Muscle of arm (tissue), 14 donors: ENCODE measurements around the gene SLC25A53. TPM values are rescaled to one million over a fixed set of nuclear protein-coding genes. Genes with fewer than 3 reads are reported as not detected.

ENCODE experiments used
- DNase-seq: peaks from one replicate; pipeline ENCODE4 v3.0.0-alpha.2; 2013
- long read RNA-seq, 11 donors: transcript quantifications; one replicate each; lab custom pipeline, GENCODE V29; 2026
- polyA plus RNA-seq, 12 donors: library from polyadenylated mRNA; unstranded; fragments of 120-200 nt; gene quantifications; one replicate each; pipeline ENCODE4 v1.2.1, GENCODE V29; 2013; ENCODE audit not compliant: insufficient read length in 12 of 12

The SLC25A53 gene, protein sequence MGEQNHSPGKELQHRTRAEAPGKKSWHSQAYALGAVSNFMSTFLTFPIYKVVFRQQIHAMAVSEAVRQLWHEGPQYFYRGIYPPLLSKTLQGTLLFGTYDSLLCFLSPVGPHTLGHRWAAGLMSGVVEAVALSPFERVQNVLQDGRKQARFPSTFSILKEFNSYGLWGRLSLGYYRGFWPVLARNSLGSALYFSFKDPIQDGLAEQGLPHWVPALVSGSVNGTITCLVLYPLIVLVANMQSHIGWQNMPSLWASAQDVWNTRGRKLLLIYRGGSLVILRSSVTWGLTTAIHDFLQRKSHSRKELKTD
- polyA plus RNA-seq, result 10 to 100 TPM in 1 of 12 donors, 1 to 10 TPM in 9, not detected in 2; 4.9 to 10.9 (median 6.9) TPM
- long read RNA-seq, donor 1, partial matches to known transcripts, result 0 of 2 reads
- long read RNA-seq, donor 1, other reads (novel, unspliced or antisense), result 0 of 2 reads
- long read RNA-seq, donor 2, partial matches to known transcripts, result 0 of 2 reads
- long read RNA-seq, donor 2, other reads (novel, unspliced or antisense), result 0 of 2 reads
- long read RNA-seq, donor 3, partial matches to known transcripts, result 0 of 3 reads
- long read RNA-seq, donor 3, other reads (novel, unspliced or antisense), result 0 of 3 reads
- long read RNA-seq, donor 4, partial matches to known transcripts, result 0 of 1 reads
- long read RNA-seq, donor 4, other reads (novel, unspliced or antisense), result 0 of 1 reads
- long read RNA-seq, donor 5, transcript SLC25A53-201 (2 exons, 731 nt), result major isoform, 6 of 14 reads
- long read RNA-seq, donor 5, partial matches to known transcripts, result 8 of 14 reads
- long read RNA-seq, donor 5, other reads (novel, unspliced or antisense), result 0 of 14 reads
- long read RNA-seq, donor 6, result 0 reads
- long read RNA-seq, donor 7, partial matches to known transcripts, result 0 of 3 reads
- long read RNA-seq, donor 7, other reads (novel, unspliced or antisense), result 0 of 3 reads
- long read RNA-seq, donor 8, partial matches to known transcripts, result 0 of 2 reads
- long read RNA-seq, donor 8, other reads (novel, unspliced or antisense), result 0 of 2 reads
- long read RNA-seq, donor 9, partial matches to known transcripts, result 8 of 8 reads
- long read RNA-seq, donor 9, other reads (novel, unspliced or antisense), result 0 of 8 reads
- long read RNA-seq, donor 10, partial matches to known transcripts, result 0 of 4 reads
- long read RNA-seq, donor 10, other reads (novel, unspliced or antisense), result 0 of 4 reads
- long read RNA-seq, donor 11, partial matches to known transcripts, result 0 of 1 reads
- long read RNA-seq, donor 11, other reads (novel, unspliced or antisense), result 0 of 1 reads

DNA sequence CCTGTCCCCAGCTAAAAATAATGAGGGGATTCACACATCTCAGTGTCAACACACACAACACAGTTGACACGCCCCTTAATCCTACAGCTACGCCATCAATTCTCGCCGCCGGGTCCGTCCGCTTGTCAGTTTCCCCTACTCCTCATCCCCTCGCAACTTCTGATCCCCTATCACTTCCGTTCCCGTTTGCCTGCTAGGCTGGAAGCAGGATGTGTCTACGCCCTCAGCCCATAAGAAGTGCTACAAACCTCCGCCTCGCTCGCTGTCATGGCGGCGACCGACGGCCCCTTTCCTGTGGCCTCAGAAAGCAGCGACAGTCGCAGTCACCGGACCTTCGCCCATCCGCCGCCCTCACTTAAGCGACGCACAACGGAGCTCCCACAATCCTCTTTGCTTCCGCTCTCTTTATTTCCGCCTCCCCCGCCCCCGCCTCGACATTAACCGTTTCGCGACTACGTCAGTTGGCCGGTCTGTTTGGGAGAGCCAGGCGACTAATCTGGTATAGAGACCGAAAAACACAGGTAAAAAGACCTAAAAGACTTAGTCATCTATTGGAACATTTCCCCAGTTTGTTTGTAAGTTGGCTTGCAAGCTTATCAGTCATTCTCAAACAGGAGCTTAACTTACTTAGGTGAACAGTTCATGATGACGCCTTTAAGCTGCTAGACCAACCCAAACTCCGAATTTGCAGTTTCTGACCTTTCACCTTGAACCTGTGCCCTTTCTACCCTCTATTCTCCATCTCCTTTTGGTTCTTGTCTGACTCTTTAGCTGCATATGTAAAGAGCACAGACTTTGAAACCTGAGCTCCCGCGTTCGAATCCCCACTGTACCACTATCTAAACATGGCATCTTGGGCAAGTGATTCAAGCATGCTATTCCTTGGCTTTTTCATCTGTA is at the start of gene SLC25A53:
SLC25A53 (minus strand) TSS at position 380 of the 900 bp plus-strand sequence. CDS start 51,752 bp downstream, outside the sequence.
- peak; percentile 82 for DNase-seq

DNA sequence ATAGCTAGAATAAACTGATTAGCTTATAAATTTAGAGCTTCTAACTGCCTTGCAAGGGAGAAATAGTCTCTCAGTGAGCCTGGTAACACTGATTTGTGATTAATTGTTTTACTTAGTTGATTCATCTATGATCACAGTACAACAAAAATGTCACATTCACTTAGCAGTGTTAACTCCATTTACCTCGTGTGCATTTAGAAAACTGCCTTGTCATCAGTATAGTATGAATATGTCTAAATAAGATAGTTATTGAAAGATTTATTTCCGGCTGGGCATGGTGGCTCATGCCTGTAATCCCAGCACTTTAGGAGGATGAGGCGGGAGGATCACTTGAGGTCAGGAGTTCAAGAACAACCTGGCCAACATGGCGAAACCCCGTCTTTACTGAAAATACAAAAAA is 48.7 kb upstream of the SLC25A53 start:
- no peak for DNase-seq

DNA sequence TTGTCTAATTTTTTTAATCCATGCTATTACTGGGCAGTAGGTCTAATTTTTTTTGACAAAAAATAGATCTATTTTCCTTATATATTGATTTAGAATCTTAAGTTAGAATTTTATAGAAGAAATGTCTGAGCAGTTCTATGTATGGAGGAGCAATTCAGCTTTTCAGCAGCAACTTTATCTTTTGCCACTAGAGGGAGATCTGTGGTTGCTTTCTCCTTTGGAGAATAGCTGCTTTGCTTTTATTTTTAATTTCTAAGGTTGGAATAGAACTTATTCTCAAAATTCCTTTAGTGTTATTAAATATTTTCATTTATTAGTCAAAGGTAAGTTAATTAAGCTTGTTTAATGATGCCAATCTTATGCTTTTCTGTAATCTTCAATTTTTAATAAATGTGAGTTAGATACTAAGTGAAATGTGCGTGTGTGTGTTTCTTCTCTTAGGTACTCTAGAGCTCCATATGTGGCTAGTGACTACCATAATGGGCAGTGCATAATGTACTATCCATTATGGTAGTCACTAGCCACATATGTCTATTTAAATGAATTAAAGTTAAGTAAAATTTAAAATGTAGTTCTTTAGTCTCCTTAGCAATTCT is 38.8 kb upstream of the SLC25A53 start:
- peak; percentile 23 for DNase-seq

DNA sequence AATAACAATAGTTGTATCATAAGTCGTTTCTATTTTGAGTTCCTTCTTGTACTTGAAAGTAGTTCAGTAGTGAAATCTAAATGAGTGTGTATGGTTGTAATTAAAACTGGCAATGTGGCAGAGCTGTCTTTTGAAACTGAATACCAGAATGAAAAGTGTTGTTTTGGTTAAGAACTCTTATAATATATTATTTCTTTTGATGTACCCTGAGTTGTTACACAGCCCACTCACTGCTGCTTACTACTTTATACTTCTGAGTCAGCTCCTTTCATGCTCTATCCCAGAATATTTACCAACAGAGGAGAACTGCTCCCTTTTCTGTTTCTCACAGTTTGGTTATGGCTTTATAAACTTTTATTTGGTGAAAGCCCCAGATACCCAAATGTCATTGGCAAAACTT is 38.2 kb upstream of the SLC25A53 start:
- no peak for DNase-seq

DNA sequence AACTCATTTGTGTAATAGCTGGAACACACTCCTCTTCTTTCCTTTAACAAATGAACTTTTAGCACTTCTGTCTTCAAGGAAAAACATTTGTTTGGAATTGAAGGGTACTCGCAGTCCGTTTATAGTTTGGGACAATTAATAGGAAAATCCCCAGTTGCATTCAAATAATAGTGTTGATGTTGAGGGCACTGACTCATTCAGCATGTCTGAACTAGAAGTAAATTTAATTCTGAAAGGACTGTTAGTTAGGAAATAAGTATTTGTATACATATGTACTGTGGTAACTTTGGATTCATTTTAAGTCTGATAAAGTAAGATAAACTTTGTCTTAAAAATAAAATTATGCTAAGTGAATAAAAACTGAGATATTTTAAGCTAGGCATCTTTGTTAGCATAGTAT is 36.7 kb upstream of the SLC25A53 start:
- DNase-seq, result no peak

DNA sequence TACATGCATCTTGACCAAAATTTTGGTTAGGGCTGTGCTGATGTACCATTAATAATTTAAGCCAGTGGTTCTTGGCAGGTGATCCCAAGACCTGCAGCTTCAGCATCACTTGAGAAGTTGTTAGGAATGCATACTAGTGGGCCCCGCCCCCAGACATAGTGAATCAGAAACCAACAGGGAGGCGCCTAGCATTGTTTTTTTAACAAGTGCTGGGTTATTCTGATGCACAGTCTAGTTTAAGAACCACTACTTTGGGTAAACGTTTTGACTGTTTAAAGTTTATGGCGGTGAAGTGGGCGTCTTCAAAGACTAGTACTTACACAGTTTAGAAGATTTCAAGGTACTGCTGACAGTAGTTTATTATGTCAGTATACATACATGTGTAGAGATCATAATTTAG is 33.0 kb upstream of the SLC25A53 start:
- DNase-seq, result no peak

DNA sequence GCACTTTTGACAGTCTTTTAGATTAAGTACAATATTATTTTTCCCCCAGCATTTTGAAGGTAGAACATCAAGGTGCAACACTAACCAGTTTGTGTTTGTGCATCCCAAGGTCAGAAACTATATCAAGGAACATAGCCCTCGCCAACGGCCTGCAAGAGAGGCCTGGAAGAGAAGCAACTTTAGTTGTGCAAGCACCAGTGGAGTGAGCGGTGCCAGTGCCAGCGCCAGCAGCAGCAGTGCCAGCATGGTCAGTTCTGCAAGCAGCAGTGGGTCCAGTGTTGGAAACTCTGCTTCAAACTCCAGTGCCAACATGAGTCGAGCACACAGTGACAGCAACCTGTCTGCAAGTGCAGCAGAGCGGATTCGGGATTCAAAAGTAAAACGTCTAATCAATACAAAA is 31.1 kb upstream of the SLC25A53 start:
- no peak for DNase-seq

DNA sequence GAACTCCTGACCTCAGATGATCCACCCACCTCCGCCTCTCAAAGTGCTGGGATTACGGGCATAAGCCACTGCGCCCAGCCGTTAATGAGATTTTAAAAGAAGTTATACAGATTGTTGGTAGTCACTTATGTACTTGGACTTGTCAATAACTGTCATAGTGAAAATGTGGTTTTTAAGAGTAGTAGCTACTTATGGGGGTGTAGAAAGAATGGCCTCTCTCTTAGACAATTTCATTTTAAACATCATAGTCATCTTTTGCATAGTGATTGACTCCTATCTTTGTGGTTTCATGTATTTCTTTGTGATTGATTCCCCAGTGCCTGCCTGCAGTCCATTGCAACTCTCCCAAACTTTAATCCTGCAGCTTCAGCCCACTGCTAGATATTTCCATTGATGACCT is 26.9 kb upstream of the SLC25A53 start:
- DNase-seq, result no peak

DNA sequence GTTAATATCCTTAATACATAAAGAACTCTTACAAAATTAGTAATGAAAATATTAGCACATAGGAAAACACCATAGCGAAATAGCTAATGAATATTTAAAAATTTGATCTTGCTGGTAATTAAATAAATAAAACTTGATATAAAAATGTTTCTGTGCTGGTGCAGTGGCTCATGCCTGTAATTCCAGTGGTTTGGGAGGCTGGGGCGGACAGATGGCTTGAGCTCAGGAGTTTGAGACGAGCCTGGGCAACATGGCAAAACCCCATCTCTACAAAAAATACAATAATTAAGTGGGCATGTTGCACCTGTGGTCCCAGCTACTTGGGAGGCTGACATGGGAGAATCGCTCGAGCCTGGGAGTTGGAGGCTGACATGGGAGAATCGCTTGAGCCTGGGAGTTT is 17.0 kb upstream of the SLC25A53 start:
- DNase-seq, result no peak

DNA sequence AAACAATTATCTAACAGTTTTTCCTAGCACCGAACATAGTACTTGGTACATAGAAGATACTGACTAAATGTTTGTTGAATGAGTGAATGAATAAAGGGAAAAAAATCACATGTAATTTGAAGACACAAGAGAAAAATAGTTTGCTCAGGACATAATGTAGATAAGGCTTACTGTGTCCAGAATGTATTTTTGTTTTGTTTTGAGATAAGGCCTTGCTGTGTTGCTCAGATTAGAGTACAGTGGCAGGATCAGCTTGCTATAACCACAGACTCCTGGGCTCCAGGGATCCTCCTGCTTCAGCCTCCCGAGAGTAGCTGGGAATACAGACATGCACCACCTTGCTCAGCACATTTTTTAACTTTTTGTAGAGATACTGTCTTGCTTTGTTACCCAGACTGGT is 16.0 kb upstream of the SLC25A53 start:
- DNase-seq, result no peak

DNA sequence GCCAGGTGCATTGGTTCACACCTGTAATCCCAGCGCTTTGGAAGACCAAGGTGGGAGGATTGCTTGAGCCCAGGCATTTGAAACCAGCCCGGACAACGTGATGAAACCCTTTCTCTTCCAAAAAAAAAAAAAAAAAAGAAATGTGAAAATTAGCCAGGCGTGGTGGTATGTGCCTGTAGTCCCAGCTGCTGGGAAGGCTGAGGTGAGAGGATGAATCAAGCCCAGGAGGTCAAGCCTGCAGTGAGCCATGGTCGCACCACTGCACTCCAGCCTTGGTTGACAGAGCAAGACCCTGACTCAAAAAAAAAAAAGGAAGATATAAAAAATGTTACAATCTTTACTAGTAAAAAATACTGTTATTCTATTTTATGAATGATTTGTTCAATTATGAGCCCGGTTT is 15.3 kb upstream of the SLC25A53 start:
- DNase-seq, result no peak

DNA sequence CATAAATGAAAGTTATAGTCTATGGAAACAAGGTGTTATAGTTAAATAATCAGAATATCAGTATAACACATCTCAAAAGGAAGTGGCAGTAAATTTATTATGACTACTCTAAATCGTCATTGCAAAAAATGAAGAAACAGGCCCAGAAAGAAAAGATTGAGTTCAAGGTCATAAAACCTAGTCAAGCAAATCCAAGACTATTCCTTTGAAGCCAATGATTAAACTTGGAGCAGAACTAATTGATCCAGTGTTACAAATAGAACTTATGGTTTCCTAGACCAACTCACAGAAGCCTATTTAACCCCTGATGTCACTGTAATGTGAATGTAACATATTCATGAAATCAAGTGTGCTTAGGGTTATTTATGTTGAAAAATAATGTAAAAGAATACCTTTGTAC is 11.3 kb upstream of the SLC25A53 start:
- DNase-seq, result no peak

DNA sequence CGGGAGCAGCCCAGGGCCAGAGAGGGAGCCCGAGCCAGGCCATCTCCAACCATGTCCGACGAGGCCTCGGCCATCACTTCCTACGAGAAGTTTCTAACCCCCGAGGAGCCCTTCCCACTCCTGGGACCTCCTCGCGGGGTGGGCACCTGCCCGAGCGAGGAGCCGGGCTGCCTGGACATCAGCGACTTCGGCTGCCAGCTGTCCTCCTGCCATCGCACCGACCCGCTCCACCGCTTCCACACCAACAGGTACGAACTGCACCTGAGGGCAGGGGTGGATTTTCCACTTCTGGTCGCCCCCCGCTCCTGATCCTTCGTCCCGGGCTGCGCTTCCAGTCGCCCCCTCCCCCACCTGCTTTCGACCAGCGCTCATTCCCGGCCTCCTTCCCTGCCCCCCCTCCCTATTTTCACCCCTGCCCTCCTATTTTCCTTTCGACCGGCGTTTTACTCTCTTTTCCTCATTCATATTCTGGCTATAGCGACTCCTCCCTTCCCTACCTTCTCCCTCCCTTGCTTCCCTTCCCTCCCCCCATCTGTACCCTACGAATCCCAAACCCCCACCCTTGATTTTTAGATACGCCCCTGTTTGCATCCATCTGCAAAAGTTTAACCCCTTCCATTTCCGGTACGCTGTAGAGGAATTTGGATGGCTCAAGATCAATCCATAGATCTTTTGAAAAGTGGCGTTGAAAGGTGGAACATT is 10.1 kb upstream of the SLC25A53 start:
- DNase-seq, result no peak

DNA sequence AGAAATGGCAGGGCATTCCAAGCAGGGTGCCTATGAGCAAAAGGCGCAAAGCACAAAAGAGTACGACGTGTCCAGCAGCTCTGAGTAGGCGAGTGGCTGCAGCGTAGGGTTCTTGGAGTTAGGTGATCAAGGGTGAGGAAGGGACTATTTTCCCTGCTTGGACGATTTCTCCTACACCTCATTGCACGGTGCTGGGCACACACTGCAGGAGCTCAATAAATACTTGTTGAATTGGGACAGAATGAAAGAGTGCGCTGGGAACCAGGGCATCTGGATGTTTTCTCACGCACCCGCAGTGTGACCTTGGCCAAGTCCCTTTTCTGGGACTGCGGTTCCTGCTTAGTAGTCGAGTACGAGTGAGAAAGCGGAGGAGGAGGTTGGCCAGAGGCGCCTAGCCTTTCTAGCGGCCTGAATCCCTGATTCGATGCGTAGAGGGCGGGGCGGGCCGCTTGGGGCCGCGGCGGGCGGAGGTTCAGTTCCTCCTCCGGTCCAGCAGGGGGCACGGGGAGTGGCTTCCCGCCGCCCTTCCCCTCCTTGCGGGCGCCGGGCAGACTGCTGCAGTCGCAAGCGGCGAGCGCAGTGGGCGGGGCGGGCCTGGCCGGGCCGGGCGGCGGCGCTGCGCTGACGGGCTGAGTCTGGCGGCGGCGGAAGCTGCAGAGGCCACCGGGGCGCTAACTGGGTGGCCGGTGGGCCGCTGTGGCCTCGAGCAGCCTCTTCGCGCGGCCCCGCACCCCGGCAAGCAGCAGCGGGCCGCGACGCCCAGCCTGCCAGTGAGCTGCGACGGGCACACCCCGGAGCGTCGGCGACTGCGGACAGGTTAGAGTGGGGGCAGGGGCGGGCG is 9.3 kb upstream of the SLC25A53 start, which contains the start of gene FAM199X:
FAM199X (plus strand) TSS at position 560 of the 841 bp plus-strand sequence. CDS start 333 bp downstream, outside the sequence.
- DNase-seq, result peak; percentile 77

DNA sequence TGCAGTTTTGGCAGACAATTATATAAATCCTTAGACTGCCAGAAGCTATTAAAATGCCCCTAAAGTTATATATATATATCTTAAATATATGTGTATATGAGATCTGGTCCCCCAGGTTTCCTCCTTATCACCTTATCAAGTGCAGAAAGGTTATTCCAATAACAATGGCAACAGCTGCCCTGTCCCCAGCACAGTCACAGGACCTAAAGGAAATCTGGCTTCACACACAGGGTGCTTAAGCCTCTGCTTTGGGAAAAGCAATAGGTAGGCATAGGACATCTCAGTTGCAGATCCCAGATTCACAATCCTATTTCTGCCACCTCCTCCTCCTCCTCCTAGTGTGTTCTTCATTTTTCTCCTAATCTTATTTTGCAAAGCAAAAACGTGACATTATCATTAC is 5.8 kb downstream of the SLC25A53 start:
- no peak for DNase-seq

DNA sequence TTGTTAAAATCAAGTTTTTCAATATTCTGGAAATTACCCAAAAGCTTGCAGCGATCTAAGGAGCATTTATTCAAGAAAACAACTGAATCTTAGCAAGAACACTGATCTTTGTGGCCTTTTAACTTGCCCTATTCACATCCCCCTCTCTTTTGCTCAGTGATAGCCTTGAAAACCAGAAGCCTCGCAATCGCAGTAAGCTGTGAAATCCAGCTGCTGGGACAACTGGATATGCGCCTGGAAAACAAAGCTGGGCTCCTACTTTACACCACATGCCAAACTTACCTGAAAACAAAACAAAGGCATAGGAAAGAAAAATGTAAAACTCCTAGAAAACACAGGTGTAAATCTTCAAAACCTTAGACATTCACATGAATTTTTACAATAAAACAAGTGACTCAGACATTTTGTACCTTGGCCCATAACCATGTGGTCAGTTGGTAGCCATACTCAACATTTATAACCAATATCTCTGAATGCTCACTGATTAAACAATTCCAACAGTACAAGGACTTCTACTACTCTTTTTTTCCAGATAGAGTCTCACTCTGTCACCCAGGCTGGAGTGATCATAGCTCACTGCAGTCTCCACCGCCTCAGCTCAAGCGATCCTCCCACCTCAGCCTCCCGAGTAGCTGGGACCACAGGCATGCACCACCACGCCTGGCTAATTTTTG is 15.6 kb downstream of the SLC25A53 start:
- DNase-seq, result no peak

DNA sequence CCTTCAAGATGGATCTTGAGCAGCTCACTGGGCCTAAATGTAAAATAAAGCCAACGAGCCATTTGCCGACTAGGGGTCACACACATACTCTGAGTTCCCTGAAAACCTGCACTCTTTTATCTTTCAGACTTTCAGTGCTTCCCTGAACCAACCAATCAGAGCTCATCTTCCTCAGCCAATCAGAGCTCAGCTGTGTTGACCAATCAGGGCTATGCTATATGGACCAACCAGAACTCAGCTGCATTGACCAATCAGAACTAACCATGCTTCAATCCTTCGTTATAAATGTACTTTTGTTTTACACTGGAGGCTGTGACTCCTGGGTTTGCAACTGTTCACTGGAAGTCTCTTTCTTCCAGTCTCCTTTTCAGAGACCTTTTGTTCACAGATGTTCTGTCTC is 19.3 kb downstream of the SLC25A53 start:
- no peak for DNase-seq
